Mesothelial cell of epicardium (in vitro differentiated cells): ENCODE results near the gene MLXIP. TPM values are rescaled to one million over a fixed set of nuclear protein-coding genes. Genes with fewer than 3 reads are reported as not detected.

Experiments
- DNase-seq, 2 experiments: peaks; one replicate each; pipeline ENCODE4 v3.0.0; 2021; ENCODE audit warnings: low spot score in 2 of 2; ENCODE audit not compliant: unreplicated experiment in 2 of 2
- H3K27ac Mint-ChIP-seq: 2 replicates; pipeline ENCODE4 v1.8.0; 2021; ENCODE audit warnings: mixed read lengths
- H3K27me3 Mint-ChIP-seq: 2 replicates; pipeline ENCODE4 v1.8.0; 2021; ENCODE audit warnings: low read depth, mixed read lengths
- H3K36me3 Mint-ChIP-seq: 2 replicates; pipeline ENCODE4 v1.8.0; 2021; ENCODE audit warnings: mixed read lengths
- H3K4me1 Mint-ChIP-seq: 2 replicates; pipeline ENCODE4 v1.8.0; 2021; ENCODE audit warnings: mixed read lengths
- H3K4me3 Mint-ChIP-seq: 2 replicates; pipeline ENCODE4 v1.8.0; 2021; ENCODE audit warnings: mild to moderate bottlenecking, moderate library complexity, mixed read lengths
- H3K9me3 Mint-ChIP-seq: 2 replicates; pipeline ENCODE4 v1.8.0; 2021; ENCODE audit warnings: mixed read lengths
- total RNA-seq: library from RNA; stranded (reverse); gene quantifications from 3 replicates; pipeline ENCODE4 v1.2.1, GENCODE V29; 2021
- TF ChIP-seq, protein P1 (sequence below): fragments of 200-600 bp; sonication (generic); IDR thresholded peaks from one replicate; pipeline ENCODE4 v1.5.0; 2021; ENCODE audit warnings: antibody characterized with exemption; ENCODE audit not compliant: unreplicated experiment

MLXIP gene
- total RNA-seq, 1 donor from 2014 or later, result 65.3 TPM

DNA sequence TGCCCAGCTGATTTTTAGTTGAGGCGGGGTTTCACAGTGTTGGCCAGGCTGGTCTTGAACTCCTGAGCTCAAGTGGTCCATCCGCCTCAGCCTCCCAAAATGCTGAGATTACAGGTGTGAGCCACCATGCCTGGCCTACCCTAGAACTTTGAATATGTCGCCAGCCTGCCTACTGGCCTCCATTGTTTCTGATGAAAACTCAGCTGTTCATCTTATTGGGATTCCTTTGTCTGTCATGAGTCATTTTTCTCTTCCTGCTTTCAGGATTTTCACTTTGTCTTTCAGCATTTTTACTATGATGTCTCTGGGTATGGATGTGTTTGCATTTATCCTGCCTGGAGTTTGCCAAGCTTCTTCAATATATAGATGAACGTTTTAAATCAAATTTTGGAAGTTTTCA is 116.8 kb downstream of the MLXIP start:
- Mint-ChIP-seq H3K36me3 (peaks cover 5% of the 10 kb centered on the region), H3K27ac (no peak overlapping the region), H3K9me3 (peaks cover 14% of the 10 kb centered on the region), H3K27me3 (peaks cover 20% of the 10 kb centered on the region), H3K4me3 (no peak overlapping the region), H3K4me1 (no peaks in the 10 kb centered on the region)
- DNase-seq, result no peak
- TF ChIP-seq, protein P1, sequence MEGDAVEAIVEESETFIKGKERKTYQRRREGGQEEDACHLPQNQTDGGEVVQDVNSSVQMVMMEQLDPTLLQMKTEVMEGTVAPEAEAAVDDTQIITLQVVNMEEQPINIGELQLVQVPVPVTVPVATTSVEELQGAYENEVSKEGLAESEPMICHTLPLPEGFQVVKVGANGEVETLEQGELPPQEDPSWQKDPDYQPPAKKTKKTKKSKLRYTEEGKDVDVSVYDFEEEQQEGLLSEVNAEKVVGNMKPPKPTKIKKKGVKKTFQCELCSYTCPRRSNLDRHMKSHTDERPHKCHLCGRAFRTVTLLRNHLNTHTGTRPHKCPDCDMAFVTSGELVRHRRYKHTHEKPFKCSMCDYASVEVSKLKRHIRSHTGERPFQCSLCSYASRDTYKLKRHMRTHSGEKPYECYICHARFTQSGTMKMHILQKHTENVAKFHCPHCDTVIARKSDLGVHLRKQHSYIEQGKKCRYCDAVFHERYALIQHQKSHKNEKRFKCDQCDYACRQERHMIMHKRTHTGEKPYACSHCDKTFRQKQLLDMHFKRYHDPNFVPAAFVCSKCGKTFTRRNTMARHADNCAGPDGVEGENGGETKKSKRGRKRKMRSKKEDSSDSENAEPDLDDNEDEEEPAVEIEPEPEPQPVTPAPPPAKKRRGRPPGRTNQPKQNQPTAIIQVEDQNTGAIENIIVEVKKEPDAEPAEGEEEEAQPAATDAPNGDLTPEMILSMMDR, result no peak

Other genes starting within 250 kb of the MLXIP start
- gene HPD, start 219.9 kb upstream of the MLXIP start, total RNA-seq, result 0.16 TPM in 1 of 3 replicates, not detected in the others
- 34.1 to 38.6 TPM (median 36.3 TPM) in 3 replicates for gene PSMD9, start 190.0 kb upstream of the MLXIP start, total RNA-seq
- 6.6 to 6.9 TPM (median 6.6 TPM) in 3 replicates for gene CFAP251, start 160.2 kb upstream of the MLXIP start, total RNA-seq
- 33.8 to 40.1 TPM (median 34.6 TPM) in 3 replicates for gene BCL7A, start 56.9 kb upstream of the MLXIP start, total RNA-seq
- not detected in 3 replicates for gene IL31, start 95.5 kb downstream of the MLXIP start, total RNA-seq
- 3.9 to 6.6 TPM (median 4.9 TPM) in 3 replicates for gene LRRC43, start 104.4 kb downstream of the MLXIP start, total RNA-seq
- 0.20 to 0.51 TPM (median 0.20 TPM) in 3 replicates for gene B3GNT4, start 125.0 kb downstream of the MLXIP start, total RNA-seq
- gene DIABLO, start 147.3 kb downstream of the MLXIP start, total RNA-seq, result 75.1 to 76.4 TPM (median 76.2 TPM) in 3 replicates
- gene VPS33A, start 187.7 kb downstream of the MLXIP start, total RNA-seq, result 24.9 to 28.4 TPM (median 27.2 TPM) in 3 replicates